ENCODE results near the gene FARP1.

The FARP1 gene

GRCh38 chr13:98195054-98195791 lies 52.3 kb downstream of the FARP1 start:
- no peaks in the 10 kb centered on the region for H3K27me3 Mint-ChIP-seq
- H3K27ac Mint-ChIP-seq = no peak overlapping the region
- DNase-seq = no peak
- H3K9me3 Mint-ChIP-seq = no peaks in the 10 kb centered on the region
- no peaks in the 10 kb centered on the region for H3K36me3 Mint-ChIP-seq
- CTCF ChIA-PET = no interaction called here
- H3K4me3 Mint-ChIP-seq = no peak overlapping the region
- no peaks in the 10 kb centered on the region for H3K4me1 Mint-ChIP-seq

DNA sequence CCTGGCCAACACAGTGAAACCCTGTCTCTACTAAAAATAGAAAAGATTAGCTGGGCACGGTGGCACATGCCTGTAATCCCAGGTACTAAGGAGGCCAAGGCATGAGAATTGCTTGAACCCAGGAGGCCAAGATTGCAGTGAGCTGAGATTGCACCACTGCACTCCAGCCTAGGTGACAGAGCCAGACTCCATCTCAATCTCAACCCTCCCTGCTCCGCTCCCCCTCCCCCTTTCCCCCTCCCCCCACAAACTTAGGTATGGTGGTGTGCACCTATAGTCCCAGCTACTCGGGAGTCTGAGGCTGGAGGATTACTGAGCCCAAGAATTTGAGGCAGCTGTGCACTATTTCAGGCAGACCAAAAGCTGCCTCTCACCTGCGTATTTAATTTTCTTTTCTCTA lies 55.8 kb downstream of the FARP1 start:
- CTCF ChIA-PET = no interaction called here
- H3K9me3 Mint-ChIP-seq = no peaks in the 10 kb centered on the region
- H3K4me1 Mint-ChIP-seq = no peaks in the 10 kb centered on the region
- no peaks in the 10 kb centered on the region for H3K36me3 Mint-ChIP-seq
- peaks cover 16% of the 10 kb centered on the region for H3K27me3 Mint-ChIP-seq
- H3K4me3 Mint-ChIP-seq = no peak overlapping the region
- no peak for DNase-seq
- no peak overlapping the region for H3K27ac Mint-ChIP-seq

- H3K4me1 Mint-ChIP-seq = no peaks in the 10 kb centered on the region
- no peaks in the 10 kb centered on the region for H3K9me3 Mint-ChIP-seq
- no peak for DNase-seq
- CTCF ChIA-PET = no interaction called here
- no peak overlapping the region for H3K27ac Mint-ChIP-seq
- peaks cover 16% of the 10 kb centered on the region for H3K27me3 Mint-ChIP-seq
- H3K36me3 Mint-ChIP-seq = no peaks in the 10 kb centered on the region
- no peak overlapping the region for H3K4me3 Mint-ChIP-seq
Observed at GRCh38 chr13:98199480-98199879, 56.6 kb downstream of the FARP1 start.

GRCh38 chr13:98200211-98200878 lies 57.5 kb downstream of the FARP1 start:
- H3K9me3 Mint-ChIP-seq = no peaks in the 10 kb centered on the region
- H3K36me3 Mint-ChIP-seq = no peaks in the 10 kb centered on the region
- CTCF ChIA-PET = no interaction called here
- no peaks in the 10 kb centered on the region for H3K4me1 Mint-ChIP-seq
- no peak overlapping the region for H3K4me3 Mint-ChIP-seq
- no peak overlapping the region for H3K27ac Mint-ChIP-seq
- peaks cover 16% of the 10 kb centered on the region for H3K27me3 Mint-ChIP-seq
- no peak for DNase-seq

DNA sequence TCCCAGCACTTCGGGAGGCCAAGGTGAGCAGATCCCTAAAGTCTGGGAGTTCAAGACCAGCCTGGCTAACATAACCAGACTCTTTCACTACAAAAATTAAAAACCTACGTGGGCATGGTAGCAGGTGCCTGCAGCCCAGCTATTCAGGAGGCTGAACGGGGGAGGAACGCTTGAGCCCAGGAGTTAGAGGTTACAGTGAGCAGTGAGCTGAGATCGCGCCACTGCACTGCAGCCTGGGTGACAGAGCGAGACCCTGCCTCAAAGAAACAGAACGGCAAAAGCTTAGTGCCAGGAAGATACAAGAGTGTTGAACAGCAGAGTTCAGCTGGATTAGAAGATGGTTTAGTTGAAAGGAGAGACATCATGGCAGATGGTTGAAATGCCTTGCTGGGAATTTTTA lies 58.3 kb downstream of the FARP1 start:
- Mint-ChIP-seq H3K4me1 (no peaks in the 10 kb centered on the region), H3K4me3 (no peak overlapping the region), H3K27ac (no peak overlapping the region), H3K27me3 (peaks cover 16% of the 10 kb centered on the region), H3K36me3 (no peaks in the 10 kb centered on the region), H3K9me3 (peaks cover under 1% of the 10 kb centered on the region)
- no peak for DNase-seq
- CTCF ChIA-PET = no interaction called here

- CTCF ChIA-PET = no interaction called here
- Mint-ChIP-seq H3K4me1 (no peaks in the 10 kb centered on the region), H3K9me3 (peaks cover 4% of the 10 kb centered on the region), H3K4me3 (no peak overlapping the region), H3K27ac (no peak overlapping the region), H3K36me3 (no peaks in the 10 kb centered on the region), H3K27me3 (peaks cover 16% of the 10 kb centered on the region)
- DNase-seq = no peak
Observed at GRCh38 chr13:98201984-98202383, 59.1 kb downstream of the FARP1 start.

DNA sequence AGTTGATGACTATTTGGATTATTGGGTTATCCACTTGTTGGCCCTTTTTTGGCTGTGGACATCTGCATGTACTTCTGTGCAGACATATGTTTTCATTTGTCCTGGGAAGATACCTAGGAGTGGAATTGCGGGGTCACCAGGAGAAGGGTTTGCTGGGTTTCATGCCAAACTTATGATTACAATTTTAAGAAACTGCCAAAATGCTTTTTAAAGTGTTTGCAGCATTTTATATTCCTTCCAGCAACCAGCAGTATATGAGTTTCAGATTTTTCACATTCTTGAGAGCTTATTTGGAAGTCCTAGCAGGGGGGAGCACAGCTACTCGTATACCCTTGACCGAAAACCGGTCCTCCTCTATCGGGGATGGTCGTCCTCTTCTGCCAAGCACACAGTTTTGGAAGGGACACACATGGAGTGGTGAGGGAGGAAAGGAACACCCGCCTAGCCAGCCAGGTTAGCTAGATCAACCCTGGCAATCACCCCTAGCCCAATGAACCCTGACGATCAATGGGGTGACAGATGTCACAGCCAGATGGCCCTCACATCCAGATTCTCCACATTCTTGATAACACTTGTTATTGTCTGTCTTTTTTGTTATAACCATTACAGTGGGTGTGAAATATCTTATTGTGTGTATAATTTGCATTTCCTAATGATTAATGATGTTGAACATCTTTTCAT lies 60.9 kb downstream of the FARP1 start:
- H3K36me3 Mint-ChIP-seq = no peaks in the 10 kb centered on the region
- peaks cover 16% of the 10 kb centered on the region for H3K27me3 Mint-ChIP-seq
- no peak for DNase-seq
- no peak overlapping the region for H3K27ac Mint-ChIP-seq
- no peaks in the 10 kb centered on the region for H3K4me1 Mint-ChIP-seq
- peaks cover 4% of the 10 kb centered on the region for H3K9me3 Mint-ChIP-seq
- CTCF ChIA-PET = no interaction called here
- H3K4me3 Mint-ChIP-seq = no peak overlapping the region

DNA sequence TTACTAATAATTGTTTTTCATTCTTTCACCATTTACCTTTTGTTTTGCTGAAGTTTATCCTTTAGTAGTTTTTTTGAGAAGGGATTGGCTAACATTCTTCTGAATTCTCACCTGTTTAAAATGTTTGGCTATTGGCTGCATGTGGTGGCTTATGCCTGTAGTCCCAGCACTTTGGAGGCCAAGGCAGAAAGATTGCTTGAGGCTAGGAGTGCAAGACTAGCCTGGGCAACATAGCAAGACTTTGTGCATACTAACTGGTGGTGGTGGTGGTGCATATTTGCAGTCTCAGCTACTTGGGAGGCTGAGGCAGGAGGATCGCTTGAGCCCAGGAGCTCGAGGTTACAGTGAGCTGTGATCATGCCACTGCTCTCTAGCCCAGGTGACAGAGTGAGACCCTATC lies 61.7 kb downstream of the FARP1 start:
- Mint-ChIP-seq H3K27ac (no peak overlapping the region), H3K36me3 (no peaks in the 10 kb centered on the region)

GRCh38 chr13:98206946-98207345 lies 64.1 kb downstream of the FARP1 start:
- DNase-seq = no peak
- H3K27me3 Mint-ChIP-seq = peaks cover 10% of the 10 kb centered on the region
- H3K36me3 Mint-ChIP-seq = no peaks in the 10 kb centered on the region
- peaks cover 4% of the 10 kb centered on the region for H3K9me3 Mint-ChIP-seq
- no peak overlapping the region for H3K4me3 Mint-ChIP-seq
- no peak overlapping the region for H3K27ac Mint-ChIP-seq
- no peaks in the 10 kb centered on the region for H3K4me1 Mint-ChIP-seq
- CTCF ChIA-PET = no interaction called here

More for the DNA sequence above, 61.7 kb downstream of the FARP1 start:
- H3K4me1 Mint-ChIP-seq = no peaks in the 10 kb centered on the region
- CTCF ChIA-PET = no interaction called here
- DNase-seq = no peak
- no peak overlapping the region for H3K4me3 Mint-ChIP-seq
- peaks cover 4% of the 10 kb centered on the region for H3K9me3 Mint-ChIP-seq
- H3K27me3 Mint-ChIP-seq = peaks cover 16% of the 10 kb centered on the region

DNA sequence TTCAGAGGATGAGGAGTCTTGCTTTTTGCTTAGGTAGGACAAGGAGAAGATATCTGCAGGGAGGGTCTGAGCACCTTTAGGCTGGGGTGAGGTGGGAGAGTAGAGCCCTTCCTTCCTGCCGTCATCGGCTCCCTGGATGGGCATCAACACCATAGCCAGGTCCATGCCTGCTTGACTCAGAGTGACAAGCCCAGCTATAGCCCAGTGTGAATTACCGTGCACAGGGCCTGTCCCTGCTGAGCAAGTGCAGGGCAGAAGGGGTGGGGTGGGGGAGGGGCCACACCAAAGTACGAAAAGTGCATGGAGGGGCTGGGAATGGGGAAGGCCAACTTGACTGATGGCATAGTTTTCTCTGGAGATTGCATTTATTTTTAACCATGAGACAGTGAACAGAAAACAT lies 64.5 kb downstream of the FARP1 start:
- no peak for DNase-seq
- Mint-ChIP-seq H3K27ac (no peak overlapping the region), H3K27me3 (peaks cover 6% of the 10 kb centered on the region), H3K9me3 (peaks cover 4% of the 10 kb centered on the region), H3K4me3 (no peak overlapping the region), H3K4me1 (no peaks in the 10 kb centered on the region), H3K36me3 (no peaks in the 10 kb centered on the region)
- CTCF ChIA-PET = no interaction called here

GRCh38 chr13:98208606-98209005 lies 65.7 kb downstream of the FARP1 start:
- H3K27ac Mint-ChIP-seq = no peak overlapping the region
- CTCF ChIA-PET = no interaction called here
- H3K36me3 Mint-ChIP-seq = no peaks in the 10 kb centered on the region
- no peak overlapping the region for H3K4me3 Mint-ChIP-seq
- peaks cover 4% of the 10 kb centered on the region for H3K9me3 Mint-ChIP-seq
- no peak for DNase-seq
- H3K27me3 Mint-ChIP-seq = no peaks in the 10 kb centered on the region
- no peaks in the 10 kb centered on the region for H3K4me1 Mint-ChIP-seq

- Mint-ChIP-seq H3K27me3 (no peaks in the 10 kb centered on the region), H3K4me1 (no peaks in the 10 kb centered on the region), H3K4me3 (no peak overlapping the region), H3K27ac (no peak overlapping the region), H3K36me3 (no peaks in the 10 kb centered on the region), H3K9me3 (no peaks in the 10 kb centered on the region)
- CTCF ChIA-PET = no interaction called here
- DNase-seq = no peak
Observed at GRCh38 chr13:98212763-98213162, 69.9 kb downstream of the FARP1 start.

GRCh38 chr13:98213354-98213753 lies 70.5 kb downstream of the FARP1 start:
- no peaks in the 10 kb centered on the region for H3K36me3 Mint-ChIP-seq
- no peaks in the 10 kb centered on the region for H3K4me1 Mint-ChIP-seq
- H3K9me3 Mint-ChIP-seq = no peaks in the 10 kb centered on the region
- CTCF ChIA-PET = no interaction called here
- DNase-seq = no peak
- no peak overlapping the region for H3K27ac Mint-ChIP-seq
- H3K4me3 Mint-ChIP-seq = no peak overlapping the region
- H3K27me3 Mint-ChIP-seq = no peaks in the 10 kb centered on the region

- Mint-ChIP-seq H3K27me3 (no peaks in the 10 kb centered on the region), H3K4me3 (no peak overlapping the region), H3K9me3 (no peaks in the 10 kb centered on the region), H3K4me1 (no peaks in the 10 kb centered on the region), H3K36me3 (no peaks in the 10 kb centered on the region), H3K27ac (no peak overlapping the region)
- CTCF ChIA-PET = no interaction called here
- DNase-seq = no peak
Observed at GRCh38 chr13:98214008-98214643, 71.2 kb downstream of the FARP1 start.

GRCh38 chr13:98214707-98215106 lies 71.8 kb downstream of the FARP1 start:
- no peaks in the 10 kb centered on the region for H3K9me3 Mint-ChIP-seq
- H3K4me1 Mint-ChIP-seq = no peaks in the 10 kb centered on the region
- no peak overlapping the region for H3K4me3 Mint-ChIP-seq
- CTCF ChIA-PET = no interaction called here
- no peaks in the 10 kb centered on the region for H3K27me3 Mint-ChIP-seq
- H3K27ac Mint-ChIP-seq = no peak overlapping the region
- no peak for DNase-seq
- no peaks in the 10 kb centered on the region for H3K36me3 Mint-ChIP-seq

Data from activated naive CD4-positive, alpha-beta T cell treated with anti-CD3 and anti-CD28 coated beads, Interleukin-2, amount 10 ng/mL, durations not matched to agents 7 days and 5 days (primary cell).